Common myeloid progenitor, CD34-positive (primary cell): ENCODE data around the gene ATXN10.

Experiments used
- CTCF ChIA-PET: fragments of 350-600 bp; sonication (Branson Sonifier 250); formaldehyde crosslinking; loops from one replicate; lab custom pipeline; 2021; ENCODE audit warnings: antibody characterized with exemption; lab: Charles Lee
- POLR2A ChIA-PET: fragments of 350-600 bp; sonication (Branson Sonifier 250); formaldehyde crosslinking; loops from one replicate; lab custom pipeline; 2021; ENCODE audit warnings: antibody characterized with exemption; lab: Charles Lee
- DNase-seq, 3 donors: peaks; one replicate each; pipeline versions ENCODE4 v3.0.0 to v3.0.0-alpha.2; 2013
- H3K27ac ChIP-seq, 2 experiments: 1 replicate in 1 of 2; 2 replicates in 1 of 2; pipeline ENCODE4 v1.7.0; 2013; ENCODE audit warnings: inconsistent platforms in 2 of 2, low read length in 2 of 2, mild to moderate bottlenecking in 2 of 2, low read depth in 1 of 2, moderate library complexity in 1 of 2; ENCODE audit not compliant: severe bottlenecking in 2 of 2, insufficient read depth in 1 of 2, poor library complexity in 1 of 2
- H3K27me3 ChIP-seq, 5 experiments: replicated peaks in 2 of 5; 1 replicate in 3 of 5; 2 replicates in 2 of 5; pipeline versions ENCODE4 v1.6.1 to v1.7.0; 2013; ENCODE audit warnings: low read length in 4 of 5, mild to moderate bottlenecking in 2 of 5, moderate library complexity in 2 of 5, inconsistent platforms in 1 of 5; ENCODE audit not compliant: insufficient read depth in 5 of 5, control insufficient read depth in 4 of 5
- H3K36me3 ChIP-seq, 4 experiments: 1 replicate in 2 of 4; 2 replicates in 2 of 4; pipeline versions ENCODE4 v1.6.1 to v1.7.0; 2013; ENCODE audit warnings: low read length in 3 of 4, control low read depth in 1 of 4, mild to moderate bottlenecking in 1 of 4; ENCODE audit not compliant: control insufficient read depth in 4 of 4, insufficient read depth in 4 of 4
- H3K4me1 ChIP-seq, 4 experiments: 1 replicate in 3 of 4; 2 replicates in 1 of 4; pipeline versions ENCODE4 v1.6.1 to v1.7.1; 2013; ENCODE audit warnings: low read length in 3 of 4, mild to moderate bottlenecking in 3 of 4, control low read depth in 1 of 4, inconsistent platforms in 1 of 4, moderate library complexity in 1 of 4; ENCODE audit not compliant: control insufficient read depth in 4 of 4, insufficient read depth in 4 of 4; ENCODE audit errors: control extremely low read depth in 1 of 4
- H3K4me3 ChIP-seq, 7 experiments: 1 replicate in 4 of 7; 2 replicates in 3 of 7; pipeline versions ENCODE4 v1.5.1 to v1.7.0; 2013; ENCODE audit warnings: mild to moderate bottlenecking in 7 of 7, low read length in 6 of 7, moderate library complexity in 6 of 7, inconsistent platforms in 2 of 7, low read depth in 2 of 7, control low read depth in 1 of 7; ENCODE audit not compliant: insufficient read depth in 4 of 7, control insufficient read depth in 1 of 7; ENCODE audit errors: extremely low read depth in 1 of 7
- H3K9me3 ChIP-seq, 5 experiments: 1 replicate in 4 of 5; 2 replicates in 1 of 5; pipeline versions ENCODE4 v1.6.1 to v1.7.1; 2013; ENCODE audit warnings: low read length in 4 of 5, mild to moderate bottlenecking in 2 of 5, inconsistent platforms in 1 of 5, low read depth in 1 of 5, moderate library complexity in 1 of 5; ENCODE audit not compliant: control insufficient read depth in 4 of 5, insufficient read depth in 2 of 5; ENCODE audit errors: control extremely low read depth in 1 of 5
- WGBS: methylation state at CpG from one replicate; pipeline ENCODE4 v1.1.5; 2013; ENCODE audit not compliant: insufficient coverage; 5-methylcytosine and 5-hydroxymethylcytosine counted together

Gene ATXN10

DNA sequence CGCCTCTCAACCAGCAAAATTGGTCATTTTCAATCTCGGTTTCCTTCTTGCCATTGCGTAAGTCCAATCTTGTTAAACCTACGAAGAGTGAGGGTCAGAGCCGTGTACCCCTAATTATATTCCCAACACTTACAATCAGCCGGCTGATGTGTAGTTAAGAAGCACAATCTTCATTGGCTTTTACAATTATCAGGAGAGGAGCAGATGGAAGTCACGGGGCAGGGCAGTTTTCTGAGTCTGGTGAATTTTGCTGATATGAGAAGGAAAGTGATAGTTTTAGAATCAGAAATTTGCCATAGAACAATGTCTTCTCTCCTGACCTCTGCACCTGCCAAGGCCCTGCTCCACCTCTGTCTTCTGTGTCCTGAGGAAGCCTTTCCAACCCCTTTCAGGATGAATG, 35.0 kb upstream of the ATXN10 start:
- 93% methylated on average over 5 of the region's 7 CpGs for WGBS
- Histone ChIP-seq H3K4me1 (peaks cover 0 to 26% (median 24%) of the 10 kb centered on the region in 4 experiments), H3K36me3 (no peaks in the 10 kb centered on the region), H3K27me3 (peaks cover 3 to 69% (median 19%) of the 10 kb centered on the region in 5 experiments), H3K9me3 (no peaks in the 10 kb centered on the region), H3K27ac (no peak overlapping the region), H3K4me3 (no peak overlapping the region)
- CTCF ChIA-PET: interaction anchor here (1.2 kb wide), 1 partner anchor 10 kb away, joined by 3 read pairs; no protein-coding TSS in a partner anchor
- POLR2A ChIA-PET: no interaction called here
- peak in 1 of 3 donors; percentile 16 for DNase-seq

DNA sequence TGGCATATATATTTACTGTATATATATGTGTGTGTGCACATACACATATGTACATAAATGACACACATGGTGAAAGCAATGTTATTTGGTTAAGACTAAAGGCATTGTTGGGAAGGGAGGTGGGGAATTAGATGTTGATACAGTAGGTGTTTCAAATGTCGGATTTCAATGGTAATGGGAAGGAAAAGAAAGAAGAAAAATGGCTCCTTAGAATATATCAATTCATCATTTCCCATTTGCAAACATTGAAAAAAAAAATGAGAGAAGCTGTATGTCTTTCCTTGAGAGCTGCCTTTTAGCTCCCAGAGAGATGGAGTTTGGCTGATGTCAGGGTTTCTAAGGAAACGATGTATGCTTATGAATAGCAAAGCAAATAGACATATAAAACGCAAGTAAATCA, 33.4 kb upstream of the ATXN10 start:
- H3K27ac ChIP-seq: no peak overlapping the region
- no peak for DNase-seq
- H3K4me1 ChIP-seq: peaks cover 0 to 41% (median 35%) of the 10 kb centered on the region in 4 experiments
- no peak overlapping the region for H3K4me3 ChIP-seq
- no peaks in the 10 kb centered on the region for H3K36me3 ChIP-seq
- POLR2A ChIA-PET: no interaction called here
- no peaks in the 10 kb centered on the region for H3K9me3 ChIP-seq
- CTCF ChIA-PET: interaction anchor here (0.9 to 2.7 kb wide), 3 partner anchors 9 to 16 kb away, joined by 3 to 11 read pairs (median 3); no protein-coding TSS in a partner anchor
- WGBS: no CpG with 5 or more reads among the region's 3 CpGs
- H3K27me3 ChIP-seq: peaks cover 2 to 54% (median 14%) of the 10 kb centered on the region in 5 experiments

DNA sequence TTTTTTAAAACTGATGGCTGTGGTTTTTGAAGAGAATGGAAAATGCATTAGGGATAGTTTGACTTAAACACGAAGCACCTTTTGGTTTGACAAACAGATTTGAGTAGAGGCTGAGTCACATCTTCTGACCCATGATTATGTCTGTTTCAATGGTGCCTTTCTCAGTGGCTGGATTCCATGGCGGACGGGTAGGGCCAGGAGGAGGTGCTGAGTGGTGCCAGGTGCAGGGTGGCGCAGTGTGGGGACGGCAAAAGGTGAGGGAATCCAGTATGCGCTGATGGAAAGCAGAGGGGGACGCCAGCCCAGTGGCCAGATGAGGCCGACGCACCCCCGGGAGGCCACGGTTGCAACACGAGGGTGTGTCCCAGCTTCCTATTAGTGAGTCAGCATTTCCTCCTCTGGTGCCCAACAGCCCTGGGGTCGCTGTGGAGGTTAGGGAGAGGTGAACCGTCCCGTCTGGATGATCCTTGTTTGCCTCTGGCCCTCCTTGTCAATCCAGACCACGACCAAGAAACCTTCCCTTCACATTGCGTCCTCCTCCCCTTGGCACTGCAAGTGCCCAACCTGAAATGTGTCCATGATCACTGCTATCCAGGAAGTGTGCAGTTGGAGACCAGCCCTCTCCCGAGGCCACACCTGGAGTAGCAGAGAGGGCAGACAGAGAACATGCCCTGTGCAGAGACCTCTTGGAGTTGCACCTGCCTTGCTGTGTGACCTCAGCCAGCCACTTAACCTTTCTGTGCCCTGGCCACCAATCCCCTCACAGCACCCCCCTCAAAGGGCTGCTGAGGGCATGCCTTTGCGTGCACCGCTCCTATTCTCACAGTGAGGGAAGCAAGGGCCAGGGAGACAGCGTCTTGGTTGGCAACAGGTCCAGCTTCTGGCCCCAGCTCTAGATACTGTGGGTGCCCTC, 32.5 kb upstream of the ATXN10 start:
- Histone ChIP-seq H3K27me3 (peaks cover 0 to 45% (median 10%) of the 10 kb centered on the region in 5 experiments), H3K9me3 (no peaks in the 10 kb centered on the region), H3K27ac (no peak overlapping the region), H3K4me3 (peak overlapping the region in 3 of 7 experiments; percentile 40 to 46 (median 43)), H3K4me1 (peaks cover 0 to 48% (median 38%) of the 10 kb centered on the region in 4 experiments), H3K36me3 (no peaks in the 10 kb centered on the region)
- POLR2A ChIA-PET: no interaction called here
- CTCF ChIA-PET: interaction anchor here (0.9 to 2.7 kb wide), 8 partner anchors 10 to 349 kb away, joined by 3 to 11 read pairs (median 4); no protein-coding TSS in a partner anchor
- 49% methylated on average over 12 of the region's 21 CpGs for WGBS
- peak; percentile 30 to 72 (median 62) for DNase-seq

DNA sequence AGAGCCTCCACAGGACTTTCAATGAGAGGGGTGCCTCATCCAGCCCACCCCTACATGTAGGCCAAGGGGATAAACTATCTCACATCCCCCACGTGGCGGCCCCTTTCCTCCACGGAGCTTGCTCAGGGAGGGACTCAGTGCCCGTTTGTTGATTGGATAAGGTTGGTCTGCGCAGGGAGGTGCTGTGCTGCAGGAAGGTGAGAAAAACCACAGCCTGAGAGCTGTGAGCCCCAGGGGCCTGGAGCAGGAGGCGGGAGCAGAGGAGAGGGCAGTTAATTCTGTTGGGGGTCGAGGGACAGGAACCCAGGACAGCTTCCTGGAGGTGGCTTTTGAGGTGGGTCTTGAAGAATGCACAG, 31.9 kb upstream of the ATXN10 start:
- 8% methylated on average over 4 of the region's 7 CpGs for WGBS
- H3K27ac ChIP-seq: no peak overlapping the region
- peak; percentile 13 to 46 (median 31) for DNase-seq
- ChIA-PET CTCF (interaction anchor here (0.9 to 2.7 kb wide), 8 partner anchors 11 to 348 kb away, joined by 3 to 11 read pairs (median 4); no protein-coding TSS in a partner anchor), POLR2A (no interaction called here)
- H3K27me3 ChIP-seq: peaks cover 0 to 41% (median 8%) of the 10 kb centered on the region in 5 experiments
- no peaks in the 10 kb centered on the region for H3K9me3 ChIP-seq
- H3K36me3 ChIP-seq: no peaks in the 10 kb centered on the region
- H3K4me3 ChIP-seq: peak overlapping the region in 2 of 7 experiments; percentile 8 to 19
- H3K4me1 ChIP-seq: peaks cover 0 to 48% (median 38%) of the 10 kb centered on the region in 4 experiments

DNA sequence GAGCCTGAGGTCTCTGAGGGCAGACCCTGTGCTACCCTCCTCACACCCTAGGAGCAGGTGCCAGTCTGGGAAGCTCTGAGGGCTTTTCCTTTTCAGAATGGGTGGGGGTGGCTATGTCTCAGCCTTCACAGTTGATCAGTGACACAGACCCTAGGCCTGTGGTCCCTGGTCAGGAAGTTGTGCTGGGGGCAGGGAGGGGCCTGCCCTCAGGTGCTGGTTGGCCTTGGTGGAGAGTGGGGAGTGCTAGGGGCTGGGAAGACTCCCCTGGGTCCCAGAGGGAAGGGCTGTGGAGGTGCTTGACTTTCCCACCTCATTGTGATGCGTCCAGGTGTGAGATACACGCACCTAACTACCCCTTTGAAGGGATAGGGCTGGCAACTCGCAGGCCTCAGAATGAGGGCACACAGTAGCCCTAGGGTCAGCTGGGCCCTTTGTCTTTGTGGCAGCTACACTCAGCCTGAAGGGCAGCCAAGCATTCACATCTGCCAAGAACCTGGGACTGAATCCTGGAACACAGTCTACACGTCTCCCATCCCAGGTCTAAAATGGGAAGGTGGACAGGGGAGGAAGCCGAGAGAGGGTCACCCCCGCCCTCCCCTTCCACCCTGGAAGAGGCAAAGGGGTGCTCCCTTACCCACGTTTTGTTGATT, 31.2 kb upstream of the ATXN10 start:
- 83% methylated on average over 5 of the region's 7 CpGs for WGBS
- H3K27me3 ChIP-seq: peaks cover 0 to 48% (median 8%) of the 10 kb centered on the region in 5 experiments
- POLR2A ChIA-PET: no interaction called here

GRCh38 chr22:45640941-45641621, 30.6 kb upstream of the ATXN10 start:
- H3K4me3 ChIP-seq: no peak overlapping the region
- H3K9me3 ChIP-seq: no peaks in the 10 kb centered on the region
- H3K4me1 ChIP-seq: peaks cover 0 to 53% (median 47%) of the 10 kb centered on the region in 4 experiments
- H3K27me3 ChIP-seq: peaks cover 0 to 47% (median 8%) of the 10 kb centered on the region in 5 experiments
- CTCF ChIA-PET: interaction anchor here (1.2 to 2.0 kb wide), 3 partner anchors 14 to 272 kb away, joined by 3 to 5 read pairs (median 3); no protein-coding TSS in a partner anchor
- H3K27ac ChIP-seq: no peak overlapping the region
- H3K36me3 ChIP-seq: no peaks in the 10 kb centered on the region
- DNase-seq: no peak
- POLR2A ChIA-PET: no interaction called here
- 95% methylated on average over 17 of the region's 24 CpGs for WGBS

More for the DNA sequence above, 31.2 kb upstream of the ATXN10 start:
- H3K9me3 ChIP-seq: no peaks in the 10 kb centered on the region
- DNase-seq: peak in 2 of 3 donors; percentile 56 to 61
- no peaks in the 10 kb centered on the region for H3K36me3 ChIP-seq
- H3K4me3 ChIP-seq: no peak overlapping the region
- no peak overlapping the region for H3K27ac ChIP-seq
- CTCF ChIA-PET: interaction anchor here (0.9 to 2.7 kb wide), 9 partner anchors 11 to 347 kb away, joined by 3 to 11 read pairs (median 4); no protein-coding TSS in a partner anchor
- peaks cover 0 to 52% (median 42%) of the 10 kb centered on the region in 4 experiments for H3K4me1 ChIP-seq
